A549 (cell line): ENCODE data around the gene LAGE3. TPM values are rescaled to one million over a fixed set of nuclear protein-coding genes. Genes with fewer than 3 reads are reported as not detected.
A peak's percentile ranks its signal among the peaks of the same experiment; 100 is the strongest.

ENCODE experiments used
- ATAC-seq, 2 experiments: fragments of 200-7000 bp in 1 of 2; fragments of >200 bp in 1 of 2; cut with Nextera tagmentation in 1 of 2; cut with Tn5 transposase in 1 of 2; 3 replicates each; pipeline versions ENCODE4 v1.8.0 to v1.9.1; 2018 to 2020; ENCODE audit warnings: mild to moderate bottlenecking in 1 of 2, moderate library complexity in 1 of 2
- CTCF ChIA-PET: fragments of 300-600 bp; sonication (Branson Sonifier 250); formaldehyde crosslinking; extraction: SDS; loops from one replicate; lab custom pipeline; 2021; ENCODE audit warnings: antibody characterized with exemption, inconsistent platforms; lab: Yijun Ruan, JAX
- POLR2A ChIA-PET: fragments of 350-600 bp; formaldehyde crosslinking; extraction: SDS; loops from one replicate; lab custom pipeline; 2021; ENCODE audit warnings: antibody characterized with exemption, inconsistent platforms; lab: Yijun Ruan, JAX
- DNase-seq, 2 experiments: peaks; one replicate each; pipeline versions ENCODE4 v3.0.0 to v3.0.0-alpha.2; 2011 to 2016; ENCODE audit warnings: low read depth in 1 of 2, low spot score in 1 of 2
- FAIRE-seq: peaks from 2 replicates; lab custom pipeline; 2011; peaks lifted over from hg19 to GRCh38; lab: Jason Lieb, UNC
- H3K27ac ChIP-seq, 2 experiments: fragments of >200 bp; sonication (Bioruptor Twin); formaldehyde crosslinking; 3 replicates each; pipeline ENCODE4 v1.5.1; 2016 to 2017
- H3K4me1 ChIP-seq: fragments of >200 bp; sonication (Bioruptor Twin); formaldehyde crosslinking; 3 replicates; pipeline ENCODE4 v1.6.1; 2016
- H3K4me2 ChIP-seq: fragments of >200 bp; sonication (Bioruptor Twin); formaldehyde crosslinking; 3 replicates; pipeline ENCODE4 v1.6.1; 2016
- H3K4me3 ChIP-seq: fragments of >200 bp; sonication (Bioruptor Twin); formaldehyde crosslinking; 3 replicates; pipeline ENCODE4 v1.5.1; 2016
- H3K9me3 ChIP-seq: fragments of >200 bp; sonication (Bioruptor Twin); formaldehyde crosslinking; 3 replicates; pipeline ENCODE4 v1.6.1; 2016
- BCL3 ChIP-seq: fragments of >200 bp; sonication (Bioruptor Twin); formaldehyde crosslinking; IDR thresholded peaks from 3 replicates; pipeline ENCODE4 v1.6.1; 2016
- CBX2 ChIP-seq: fragments of 200-600 bp; sonication (generic); IDR thresholded peaks from 2 replicates; pipeline ENCODE4 v1.6.1; 2016; ENCODE audit warnings: low read depth, mild to moderate bottlenecking, borderline replicate concordance
- EHMT2 ChIP-seq: fragments of 200-600 bp; sonication (generic); IDR thresholded peaks from 2 replicates; pipeline ENCODE4 v1.6.1; 2016; ENCODE audit warnings: antibody characterized with exemption, low read depth, mild to moderate bottlenecking, moderate library complexity
- ELK1 ChIP-seq: fragments of 150-350 bp; IDR thresholded peaks from 2 replicates; pipeline ENCODE4 v1.6.1; 2014; ENCODE audit warnings: low read depth, mild to moderate bottlenecking, low read length
- EP300 ChIP-seq, 2 experiments: fragments of >200 bp; sonication (Bioruptor Twin); formaldehyde crosslinking; IDR thresholded peaks; 2 replicates in 1 of 2; 3 replicates in 1 of 2; pipeline ENCODE4 v1.6.1; 2016 to 2017
- ESRRA ChIP-seq: fragments of 150-350 bp; IDR thresholded peaks from 2 replicates; pipeline ENCODE4 v1.6.1; 2014; ENCODE audit warnings: mild to moderate bottlenecking, low read length, borderline replicate concordance
- FOSB ChIP-seq: fragments of 250-450 bp; sonication (Bioruptor Pico); IDR thresholded peaks from 2 replicates; pipeline ENCODE4 v1.5.0; 2020; ENCODE audit warnings: mild to moderate bottlenecking, moderate library complexity
- FOXS1 ChIP-seq: fragments of 250-450 bp; sonication (Bioruptor Pico); IDR thresholded peaks from 2 replicates; pipeline ENCODE4 v1.5.0; 2020; ENCODE audit warnings: mild to moderate bottlenecking, moderate library complexity
- HEYL ChIP-seq: fragments of 250-450 bp; sonication (Bioruptor Pico); IDR thresholded peaks from 2 replicates; pipeline ENCODE4 v1.8.0; 2021; ENCODE audit warnings: mild to moderate bottlenecking, moderate library complexity
- HOXB13 ChIP-seq: fragments of 250-450 bp; sonication (Bioruptor Pico); IDR thresholded peaks from 2 replicates; pipeline ENCODE4 v1.5.0; 2020; ENCODE audit warnings: low read depth, mild to moderate bottlenecking, moderate library complexity
- JUNB ChIP-seq: fragments of >200 bp; sonication (Bioruptor Twin); formaldehyde crosslinking; IDR thresholded peaks from 2 replicates; pipeline ENCODE4 v1.6.1; 2016
- MAZ ChIP-seq: fragments of 150-350 bp; IDR thresholded peaks from 2 replicates; pipeline ENCODE4 v1.6.1; 2014; ENCODE audit warnings: antibody characterized with exemption, low read depth, low read length, borderline replicate concordance
- MYC ChIP-seq: IDR thresholded peaks from 2 replicates; pipeline ENCODE4 v1.6.1; 2012; ENCODE audit warnings: mild to moderate bottlenecking, inconsistent platforms, low read length, improper control_type of control experiment, borderline replicate concordance
- PHF8 ChIP-seq: fragments of 200-600 bp; sonication (generic); IDR thresholded peaks from 2 replicates; pipeline ENCODE4 v1.6.1; 2016; ENCODE audit warnings: low read depth, mild to moderate bottlenecking, antibody characterized with exemption, moderate library complexity, borderline replicate concordance
- POLR2A ChIP-seq: IDR thresholded peaks from 2 replicates; pipeline ENCODE4 v1.6.1; 2012; ENCODE audit warnings: mild to moderate bottlenecking, low read length
- RFX5 ChIP-seq: fragments of 450-650 bp; IDR thresholded peaks from 2 replicates; pipeline ENCODE4 v1.7.1; 2014; ENCODE audit warnings: antibody characterized with exemption, mild to moderate bottlenecking, moderate library complexity
- SMC3 ChIP-seq: fragments of >200 bp; sonication (Bioruptor Twin); formaldehyde crosslinking; IDR thresholded peaks from 3 replicates; pipeline ENCODE4 v1.6.1; 2018; ENCODE audit warnings: inconsistent platforms
- SREBF2 ChIP-seq: fragments of 450-650 bp; IDR thresholded peaks from 2 replicates; pipeline ENCODE4 v1.6.1; 2014; ENCODE audit warnings: mild to moderate bottlenecking, moderate library complexity
- WGBS: methylation state at CpG from one replicate; pipeline ENCODE4 v1.1.6; 2017; ENCODE audit errors: missing lambda C conversion rate; 5-methylcytosine and 5-hydroxymethylcytosine counted together
- polyA plus RNA-seq, 4 experiments: library from polyadenylated mRNA; depleted of rRNA in 3 of 4; stranded (reverse); fragments of >200 nt; fragmentation: RNase III in 1 of 4; extraction: RNeasy Plus Mini Kit Qiagen cat#74134 plus additional on column Dnase treatment in 1 of 4; gene quantifications; 2 replicates in 3 of 4; 3 replicates in 1 of 4; pipeline ENCODE4 v1.2.3, GENCODE V29; 2011 to 2017
- TF ChIP-seq, protein P1 (sequence below): fragments of 250-450 bp; sonication (Bioruptor Pico); IDR thresholded peaks from 2 replicates; pipeline ENCODE4 v1.5.0; 2021; ENCODE audit warnings: mild to moderate bottlenecking, moderate library complexity, borderline replicate concordance

The LAGE3 gene
- polyA plus RNA-seq, 2 of the 4 experiments (the other 2 are of a cell fraction): 20.6 to 49.7 TPM

- Histone ChIP-seq H3K27ac (peak overlapping the region; percentile 74 to 97; a peak in 4 of 6 replicates), H3K4me1 (peaks cover 11% of the 10 kb centered on the region)
- POLR2A ChIA-PET: interaction anchor here (0.6 to 1.4 kb wide), 4 partner anchors 17 to 370 kb away, joined by 3 to 13 read pairs (median 5); partner anchors contain the start of gene LAGE3
- TF ChIP-seq EHMT2: no peak
- TF ChIP-seq, protein P1, sequence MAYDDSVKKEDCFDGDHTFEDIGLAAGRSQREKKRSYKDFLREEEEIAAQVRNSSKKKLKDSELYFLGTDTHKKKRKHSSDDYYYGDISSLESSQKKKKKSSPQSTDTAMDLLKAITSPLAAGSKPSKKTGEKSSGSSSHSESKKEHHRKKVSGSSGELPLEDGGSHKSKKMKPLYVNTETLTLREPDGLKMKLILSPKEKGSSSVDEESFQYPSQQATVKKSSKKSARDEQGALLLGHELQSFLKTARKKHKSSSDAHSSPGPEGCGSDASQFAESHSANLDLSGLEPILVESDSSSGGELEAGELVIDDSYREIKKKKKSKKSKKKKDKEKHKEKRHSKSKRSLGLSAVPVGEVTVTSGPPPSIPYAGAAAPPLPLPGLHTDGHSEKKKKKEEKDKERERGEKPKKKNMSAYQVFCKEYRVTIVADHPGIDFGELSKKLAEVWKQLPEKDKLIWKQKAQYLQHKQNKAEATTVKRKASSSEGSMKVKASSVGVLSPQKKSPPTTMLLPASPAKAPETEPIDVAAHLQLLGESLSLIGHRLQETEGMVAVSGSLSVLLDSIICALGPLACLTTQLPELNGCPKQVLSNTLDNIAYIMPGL (CRISPR knock-in tag): no peak
- TF ChIP-seq MAZ: no peak
- no peak for TF ChIP-seq JUNB
- no peak for TF ChIP-seq FOXS1 (CRISPR knock-in tag)
- no peak for TF ChIP-seq SREBF2
- TF ChIP-seq ESRRA: no peak
- TF ChIP-seq MYC: no peak
- TF ChIP-seq CBX2: no peak
- TF ChIP-seq EP300 (IDR thresholded peaks at IDR 0.05): no peak
- no peak for TF ChIP-seq HOXB13 (CRISPR knock-in tag)
- TF ChIP-seq HEYL (CRISPR knock-in tag): no peak
- TF ChIP-seq RFX5: no peak
- no peak for TF ChIP-seq BCL3
- TF ChIP-seq ELK1: no peak
- TF ChIP-seq SMC3: no peak
- TF ChIP-seq, all 56 proteins: peak for 0
- peak; percentile 62 to 76 for ATAC-seq
- CTCF ChIA-PET: interaction anchor here (1.1 kb wide), 1 partner anchor 68 kb away, joined by 3 read pairs; no protein-coding TSS in a partner anchor
- DNase-seq: no peak
- H3K9me3 ChIP-seq: no peaks in the 10 kb centered on the region
- FAIRE-seq: no peak
- 77% methylated on average over 9 of the region's 15 CpGs for WGBS
- peak overlapping the region; percentile 59 for H3K4me3 ChIP-seq
- H3K4me2 ChIP-seq: peak overlapping the region; percentile 98
Observed at GRCh38 chrX:154458954-154459778, 19.9 kb downstream of the LAGE3 start.

- FAIRE-seq (no peak), ATAC-seq (peak; percentile 50 to 68), DNase-seq (no peak)
- Histone ChIP-seq H3K4me2 (peak within 1 kb of the TSS; percentile 98), H3K9me3 (no peaks in the 10 kb centered on the region), H3K4me3 (peak within 1 kb of the TSS; percentile 59), H3K4me1 (peaks cover 11% of the 10 kb centered on the region), H3K27ac (peak within 1 kb of the TSS; percentile 74 to 97)
- ChIA-PET CTCF (no interaction called here), POLR2A (interaction anchor here (0.6 to 1.5 kb wide), 5 partner anchors 17 to 60 kb away, joined by 3 to 6 read pairs (median 4); partner anchors contain the start of genes LAGE3, RPL10 and SLC10A3)
- 10% methylated on average over 4 of the region's 88 CpGs for WGBS
- TF ChIP-seq PHF8 (peak; percentile 53; the same call in 1 of the 2 replicates), POLR2A (peak; percentile 71), EP300 (IDR thresholded peaks at IDR 0.05) (no peak), BCL3 (peak; percentile 56; the same call in 1 of the 3 replicates), FOSB (CRISPR knock-in tag) (no peak)
Observed at GRCh38 chrX:154458116-154458953, 20.7 kb downstream of the LAGE3 start, which contains the start of gene PLXNA3. TSS of gene PLXNA3 (plus strand) at chrX:154458281. CDS start at chrX:154460184, 1,903 bp downstream.
